Thymus (tissue), 11 donors: Measurements from ENCODE around the gene LRRC23. TPM values are rescaled to one million over a fixed set of nuclear protein-coding genes. Genes with fewer than 3 reads are reported as not detected.

Source experiments
- DNase-seq, 9 donors: peaks; one replicate each; pipeline ENCODE4 v3.0.0-alpha.2; 2013; ENCODE audit warnings: low spot score in 9 of 9, low read depth in 6 of 9, missing footprints in 1 of 9
- H3K27ac ChIP-seq, 2 donors: one replicate each; pipeline ENCODE4 v1.5.1; 2013; ENCODE audit warnings: control low read depth in 1 of 2, low read depth in 1 of 2, low read length in 1 of 2, mild to moderate bottlenecking in 1 of 2, moderate library complexity in 1 of 2
- H3K27me3 ChIP-seq, 2 donors: one replicate each; pipeline ENCODE4 v1.5.1; 2013; ENCODE audit warnings: low read length in 1 of 2; ENCODE audit not compliant: control insufficient read depth in 2 of 2, insufficient read depth in 1 of 2
- H3K36me3 ChIP-seq, 2 donors: one replicate each; pipeline ENCODE4 v1.5.1; 2013; ENCODE audit warnings: low read length in 1 of 2, mild to moderate bottlenecking in 1 of 2, moderate library complexity in 1 of 2; ENCODE audit not compliant: control insufficient read depth in 2 of 2, insufficient read depth in 2 of 2
- H3K4me1 ChIP-seq, 2 donors: one replicate each; pipeline ENCODE4 v1.5.1; 2013; ENCODE audit warnings: low read length in 2 of 2; ENCODE audit not compliant: control insufficient read depth in 2 of 2, insufficient read depth in 2 of 2
- H3K4me3 ChIP-seq, 2 donors: one replicate each; pipeline ENCODE4 v1.5.1; 2013; ENCODE audit warnings: low read length in 2 of 2, control low read depth in 1 of 2, mild to moderate bottlenecking in 1 of 2
- H3K9me3 ChIP-seq, 2 donors: one replicate each; pipeline ENCODE4 v1.5.1; 2013; ENCODE audit warnings: low read length in 1 of 2, mild to moderate bottlenecking in 1 of 2; ENCODE audit not compliant: control insufficient read depth in 2 of 2, insufficient read depth in 1 of 2
- WGBS: extraction: QIAGEN DNeasy Blood & Tissue Kit; methylation state at CpG from one replicate; pipeline ENCODE4 v1.1.7; 2013; 5-methylcytosine and 5-hydroxymethylcytosine counted together
- polyA plus RNA-seq: library from polyadenylated mRNA; stranded (reverse); fragments of 200-250 nt; gene quantifications from one replicate; pipeline ENCODE4 v1.2.3, GENCODE V29; 2013
- total RNA-seq: library from RNA; stranded (reverse); fragments of 120-200 nt; gene quantifications from one replicate; pipeline ENCODE4 v1.2.4, GENCODE V29; 2013
- donor health status: healthy.

LRRC23 gene
- total and polyA plus RNA-seq, 2 donors = 6.2 to 11.5 TPM

- H3K4me3 ChIP-seq = peak overlapping the region; percentile 53 to 87
- H3K9me3 ChIP-seq = peaks cover 0 to 1% of the 10 kb centered on the region in 2 donors
- 39% methylated on average over 19 of the region's 19 CpGs for WGBS
- H3K36me3 ChIP-seq = peaks cover 0 to 5% of the 10 kb centered on the region in 2 donors
- H3K4me1 ChIP-seq = peaks cover 18 to 73% of the 10 kb centered on the region in 2 donors
- H3K27me3 ChIP-seq = peaks cover 0 to 33% of the 10 kb centered on the region in 2 donors
- no peak for DNase-seq
- peak overlapping the region; percentile 51 to 82 for H3K27ac ChIP-seq
Measured at GRCh38 chr12:6928703-6929407, 24.2 kb downstream of the LRRC23 start.

- Histone ChIP-seq H3K36me3 (peaks cover 0 to 11% of the 10 kb centered on the region in 2 donors), H3K4me3 (peak overlapping the region; percentile 53 to 87), H3K4me1 (peaks cover 15 to 71% of the 10 kb centered on the region in 2 donors), H3K27me3 (peaks cover 0 to 33% of the 10 kb centered on the region in 2 donors), H3K27ac (peak overlapping the region in 1 of 2 donors; percentile 61), H3K9me3 (peaks cover 0 to 1% of the 10 kb centered on the region in 2 donors)
- DNase-seq = no peak
- 94% methylated on average over 7 of the region's 7 CpGs for WGBS
Measured at GRCh38 chr12:6929466-6930452, 25.1 kb downstream of the LRRC23 start.

- Histone ChIP-seq H3K36me3 (peaks cover 0 to 19% of the 10 kb centered on the region in 2 donors), H3K4me3 (no peak overlapping the region), H3K27me3 (peaks cover 0 to 14% of the 10 kb centered on the region in 2 donors), H3K27ac (peak overlapping the region in 1 of 2 donors; percentile 40), H3K4me1 (peaks cover 18 to 68% of the 10 kb centered on the region in 2 donors), H3K9me3 (no peaks in the 10 kb centered on the region)
- DNase-seq = peak in 4 of 9 donors; percentile 70 to 88 (median 72)
- WGBS = 9% methylated on average over 1 of the region's 1 CpG
Measured at GRCh38 chr12:6932766-6933165, 28.1 kb downstream of the LRRC23 start.

- DNase-seq = no peak
- H3K27ac ChIP-seq = no peak overlapping the region
Measured at GRCh38 chr12:6934110-6934509, 29.5 kb downstream of the LRRC23 start.

DNA sequence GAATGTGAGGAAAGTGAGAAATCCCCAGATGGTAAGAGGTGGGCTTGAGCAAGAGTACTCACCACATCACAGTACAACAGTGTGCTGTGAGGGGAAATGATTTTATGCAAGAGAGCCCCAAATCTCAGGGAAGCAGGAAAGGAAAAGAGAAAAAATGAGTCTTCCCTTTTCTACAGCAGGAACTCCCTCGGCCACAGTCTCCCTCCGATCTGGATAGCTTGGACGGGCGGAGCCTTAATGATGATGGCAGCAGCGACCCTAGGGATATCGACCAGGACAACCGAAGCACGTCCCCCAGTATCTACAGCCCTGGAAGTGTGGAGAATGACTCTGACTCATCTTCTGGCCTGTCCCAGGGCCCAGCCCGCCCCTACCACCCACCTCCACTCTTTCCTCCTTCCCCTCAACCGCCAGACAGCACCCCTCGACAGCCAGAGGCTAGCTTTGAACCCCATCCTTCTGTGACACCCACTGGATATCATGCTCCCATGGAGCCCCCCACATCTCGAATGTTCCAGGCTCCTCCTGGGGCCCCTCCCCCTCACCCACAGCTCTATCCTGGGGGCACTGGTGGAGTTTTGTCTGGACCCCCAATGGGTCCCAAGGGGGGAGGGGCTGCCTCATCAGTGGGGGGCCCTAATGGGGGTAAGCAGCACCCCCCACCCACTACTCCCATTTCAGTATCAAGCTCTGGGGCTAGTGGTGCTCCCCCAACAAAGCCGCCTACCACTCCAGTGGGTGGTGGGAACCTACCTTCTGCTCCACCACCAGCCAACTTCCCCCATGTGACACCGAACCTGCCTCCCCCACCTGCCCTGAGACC lies 31.0 kb downstream of the LRRC23 start:
- no peak for DNase-seq
- Histone ChIP-seq H3K36me3 (peaks cover 5 to 24% of the 10 kb centered on the region in 2 donors), H3K4me3 (no peak overlapping the region), H3K27ac (peak overlapping the region; percentile 25 to 99), H3K27me3 (no peaks in the 10 kb centered on the region), H3K4me1 (peaks cover 22 to 59% of the 10 kb centered on the region in 2 donors), H3K9me3 (no peaks in the 10 kb centered on the region)
- WGBS = 96% methylated on average over 14 of the region's 14 CpGs

More at GRCh38 chr12:6934110-6934509, 29.5 kb downstream of the LRRC23 start:
- peaks cover 0 to 4% of the 10 kb centered on the region in 2 donors for H3K27me3 ChIP-seq
- H3K4me3 ChIP-seq = no peak overlapping the region
- H3K36me3 ChIP-seq = peaks cover 3 to 24% of the 10 kb centered on the region in 2 donors
- H3K9me3 ChIP-seq = no peaks in the 10 kb centered on the region
- H3K4me1 ChIP-seq = peaks cover 22 to 70% of the 10 kb centered on the region in 2 donors
- WGBS = 91% methylated on average over 8 of the region's 8 CpGs

GRCh38 chr12:6936194-6936635 lies 31.6 kb downstream of the LRRC23 start:
- Histone ChIP-seq H3K36me3 (peaks cover 6 to 24% of the 10 kb centered on the region in 2 donors), H3K4me1 (peaks cover 22 to 59% of the 10 kb centered on the region in 2 donors), H3K27me3 (no peaks in the 10 kb centered on the region), H3K9me3 (no peaks in the 10 kb centered on the region), H3K27ac (peak overlapping the region; percentile 25 to 99), H3K4me3 (peak overlapping the region in 1 of 2 donors; percentile 59)
- 94% methylated on average over 3 of the region's 3 CpGs for WGBS
- no peak for DNase-seq

DNA sequence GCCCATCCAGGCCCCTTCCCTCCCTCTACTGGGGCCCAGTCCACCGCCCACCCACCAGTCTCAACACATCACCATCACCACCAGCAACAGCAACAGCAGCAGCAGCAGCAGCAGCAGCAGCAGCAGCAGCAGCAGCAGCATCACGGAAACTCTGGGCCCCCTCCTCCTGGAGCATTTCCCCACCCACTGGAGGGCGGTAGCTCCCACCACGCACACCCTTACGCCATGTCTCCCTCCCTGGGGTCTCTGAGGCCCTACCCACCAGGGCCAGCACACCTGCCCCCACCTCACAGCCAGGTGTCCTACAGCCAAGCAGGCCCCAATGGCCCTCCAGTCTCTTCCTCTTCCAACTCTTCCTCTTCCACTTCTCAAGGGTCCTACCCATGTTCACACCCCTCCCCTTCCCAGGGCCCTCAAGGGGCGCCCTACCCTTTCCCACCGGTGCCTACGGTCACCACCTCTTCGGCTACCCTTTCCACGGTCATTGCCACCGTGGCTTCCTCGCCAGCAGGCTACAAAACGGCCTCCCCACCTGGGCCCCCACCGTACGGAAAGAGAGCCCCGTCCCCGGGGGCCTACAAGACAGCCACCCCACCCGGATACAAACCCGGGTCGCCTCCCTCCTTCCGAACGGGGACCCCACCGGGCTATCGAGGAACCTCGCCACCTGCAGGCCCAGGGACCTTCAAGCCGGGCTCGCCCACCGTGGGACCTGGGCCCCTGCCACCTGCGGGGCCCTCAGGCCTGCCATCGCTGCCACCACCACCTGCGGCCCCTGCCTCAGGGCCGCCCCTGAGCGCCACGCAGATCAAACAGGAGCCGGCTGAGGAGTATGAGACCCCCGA lies 32.2 kb downstream of the LRRC23 start:
- 6% methylated on average over 36 of the region's 36 CpGs for WGBS
- Histone ChIP-seq H3K36me3 (peaks cover 9 to 27% of the 10 kb centered on the region in 2 donors), H3K27me3 (no peaks in the 10 kb centered on the region), H3K9me3 (no peaks in the 10 kb centered on the region), H3K4me3 (peak overlapping the region; percentile 59 to 79), H3K4me1 (peaks cover 22 to 59% of the 10 kb centered on the region in 2 donors), H3K27ac (peak overlapping the region; percentile 98 to 99)
- DNase-seq = peak in 4 of 9 donors; percentile 77 to 90 (median 82)
